Measurements from ENCODE around the gene BZW1.

Gene BZW1

DNA sequence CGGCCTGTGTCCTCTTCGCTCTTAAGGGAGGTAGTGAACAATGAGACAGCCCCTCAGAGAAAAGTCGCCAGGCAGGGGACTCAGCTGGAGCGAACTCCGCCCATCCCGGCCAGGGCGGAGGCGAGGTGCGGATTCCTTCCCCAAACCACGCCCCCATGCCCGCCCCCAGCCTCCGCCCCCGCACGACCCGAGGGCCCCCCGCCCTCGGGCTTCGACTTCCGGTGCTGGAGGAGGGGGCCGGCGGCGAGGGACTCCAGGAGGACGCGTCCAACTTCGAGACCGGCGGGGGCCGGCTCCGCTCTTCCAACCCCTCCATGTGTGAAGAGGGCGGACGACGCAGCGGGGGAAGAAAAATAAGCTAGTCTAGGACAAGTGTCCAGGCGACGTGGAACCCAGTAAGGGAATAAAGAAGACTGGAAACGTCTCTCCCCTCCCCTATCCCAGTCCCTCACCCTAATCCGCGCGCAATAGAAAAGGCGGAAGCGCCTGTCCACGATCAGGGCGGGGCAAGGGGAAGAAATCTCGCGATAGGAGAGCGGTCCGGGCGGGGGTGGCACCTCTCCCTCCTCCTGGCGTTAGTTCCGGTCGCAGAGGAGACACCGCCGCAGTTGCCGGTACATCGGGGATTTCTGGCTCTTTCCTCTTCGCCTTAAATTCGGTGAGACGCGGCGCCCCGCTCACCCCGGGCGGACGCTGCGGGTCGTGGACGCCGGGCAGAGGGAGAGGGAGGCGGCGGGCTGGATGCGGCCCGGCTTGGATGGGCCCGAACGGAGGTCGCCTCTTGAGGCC lies at the start of gene BZW1:
Gene BZW1 (plus strand): TSS at position 578 of the 789 bp plus-strand sequence. CDS start 1,308 bp downstream, outside the sequence.
- DNase-seq (ENCODE audit: low read depth, low spot score) = peak; percentile 92

GRCh38 chr2:200762127-200762526 lies 49.6 kb upstream of the BZW1 start:
- DNase-seq (ENCODE audit: low read depth, low spot score) = no peak

GRCh38 chr2:200763422-200763821 lies 48.3 kb upstream of the BZW1 start:
- DNase-seq (ENCODE audit: low read depth, low spot score) = no peak

DNA sequence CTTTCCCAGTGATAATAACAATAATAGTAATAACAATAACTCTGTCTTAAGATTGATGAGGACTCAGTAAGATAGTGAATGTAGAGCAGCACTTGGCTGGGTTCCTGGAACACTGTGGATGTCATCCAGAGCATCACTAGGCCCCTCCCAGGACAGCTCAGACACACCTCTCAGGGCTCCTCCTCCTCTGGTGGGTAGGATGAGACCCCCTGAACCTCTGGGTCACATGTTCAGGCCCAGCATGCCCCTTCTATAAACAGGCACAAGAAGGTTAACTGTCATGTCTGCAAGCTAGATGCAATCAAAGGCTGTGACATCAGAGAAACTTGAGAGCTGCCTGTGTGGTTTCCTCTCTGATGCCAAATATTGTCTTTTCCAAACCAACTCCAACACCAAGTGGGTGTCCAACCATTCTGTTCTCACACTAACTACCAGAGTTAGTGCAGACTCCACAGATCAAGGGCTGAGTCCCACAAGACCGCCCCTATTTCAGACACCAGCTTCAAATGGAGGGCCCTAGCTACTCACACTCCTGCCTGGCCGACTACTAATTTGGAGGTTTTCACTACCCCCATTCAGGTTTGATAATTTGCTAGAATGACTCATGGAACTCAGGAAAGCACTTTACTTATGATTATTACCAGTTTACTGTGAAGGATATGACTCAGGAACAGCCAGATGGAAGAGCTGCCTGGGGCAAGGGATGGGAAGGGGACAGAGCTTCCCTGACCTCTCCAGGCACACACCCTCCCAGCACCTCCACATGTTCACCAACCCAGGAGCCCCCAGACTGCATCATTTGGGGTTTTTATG lies 46.4 kb upstream of the BZW1 start:
- DNase-seq (ENCODE audit: low read depth, low spot score) = no peak

- DNase-seq (ENCODE audit: low read depth, low spot score) = no peak
Observed at GRCh38 chr2:200765995-200766660, 45.6 kb upstream of the BZW1 start.

DNA sequence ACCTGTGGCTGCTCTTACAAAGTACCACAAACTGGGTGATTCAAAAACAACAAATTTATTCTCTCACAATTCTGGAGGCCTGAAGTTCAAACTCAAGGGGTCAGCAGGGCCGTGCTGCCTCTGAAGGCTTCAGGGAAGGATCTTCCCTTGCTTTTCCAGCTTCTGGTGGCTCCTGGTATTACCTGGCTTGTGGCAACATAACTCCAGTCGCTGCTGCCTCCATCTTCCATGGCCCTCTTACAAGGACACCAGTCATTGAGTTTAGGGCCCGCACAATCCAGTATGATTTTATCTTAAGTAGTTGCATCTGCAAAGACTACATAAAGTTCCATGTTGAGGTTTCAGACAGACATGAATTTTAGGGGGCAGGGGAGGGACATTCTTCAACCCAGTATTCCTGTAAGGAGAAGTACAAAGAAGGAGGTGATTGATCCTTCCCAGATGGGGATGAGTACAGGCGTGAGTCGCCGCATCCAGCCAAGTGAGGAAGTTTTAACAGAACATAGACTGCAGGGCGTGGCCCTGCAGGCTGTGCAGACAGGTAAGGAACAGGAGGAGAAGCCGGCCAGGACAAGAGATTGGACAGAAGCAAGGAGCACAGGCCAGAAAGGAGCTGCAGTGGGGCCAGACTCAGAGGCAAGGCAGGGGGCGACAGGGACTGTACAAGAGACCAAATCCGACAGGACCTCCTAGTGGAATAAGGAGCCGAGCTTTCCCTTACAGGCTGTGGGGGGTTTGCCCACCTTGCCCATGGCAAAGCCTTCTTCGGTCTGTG lies 44.4 kb upstream of the BZW1 start:
- DNase-seq (ENCODE audit: low read depth, low spot score) = no peak

DNA sequence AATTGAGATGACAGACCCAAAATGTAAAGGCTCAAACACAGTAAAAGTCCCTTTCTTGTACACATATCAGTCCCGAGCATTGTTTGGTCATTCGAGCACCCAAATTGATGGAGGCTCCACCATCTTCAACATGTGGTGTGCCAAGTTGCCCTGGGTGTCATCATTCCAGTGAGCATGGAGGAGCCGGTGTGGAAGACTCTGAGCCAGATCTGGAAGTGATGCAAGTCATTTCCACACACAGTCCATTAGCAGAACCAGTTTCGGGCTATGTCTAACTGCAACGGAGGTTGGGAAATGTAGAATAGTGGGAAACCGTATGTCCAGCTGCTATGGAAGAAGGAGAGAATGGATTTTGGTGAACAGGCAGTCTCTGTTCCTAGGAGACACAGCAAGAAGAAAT lies 40.9 kb upstream of the BZW1 start:
- no peak for DNase-seq (ENCODE audit: low read depth, low spot score)

- DNase-seq (ENCODE audit: low read depth, low spot score) = no peak
Observed at GRCh38 chr2:200772620-200773019, 39.1 kb upstream of the BZW1 start.

DNA sequence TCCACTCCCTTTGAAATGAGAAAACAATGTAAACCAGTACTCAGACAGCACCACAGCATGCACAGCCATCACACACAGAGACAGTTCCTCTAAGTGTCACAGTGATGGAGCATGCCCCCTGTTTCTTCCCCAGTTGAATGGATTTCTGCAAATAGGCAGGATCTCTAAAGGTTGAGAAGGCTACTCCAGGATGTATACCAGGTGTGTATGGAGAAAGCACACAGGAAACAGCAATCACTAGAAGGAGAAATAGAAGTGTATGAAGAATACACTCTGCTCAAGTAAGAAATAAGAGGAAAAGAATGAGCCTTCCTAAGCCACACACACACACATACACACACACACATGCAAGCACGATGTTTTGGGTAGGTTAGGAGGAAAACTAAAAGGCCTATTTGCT lies 38.6 kb upstream of the BZW1 start:
- DNase-seq (ENCODE audit: low read depth, low spot score) = no peak

- no peak for DNase-seq (ENCODE audit: low read depth, low spot score)
Observed at GRCh38 chr2:200774920-200775319, 36.8 kb upstream of the BZW1 start.

DNA sequence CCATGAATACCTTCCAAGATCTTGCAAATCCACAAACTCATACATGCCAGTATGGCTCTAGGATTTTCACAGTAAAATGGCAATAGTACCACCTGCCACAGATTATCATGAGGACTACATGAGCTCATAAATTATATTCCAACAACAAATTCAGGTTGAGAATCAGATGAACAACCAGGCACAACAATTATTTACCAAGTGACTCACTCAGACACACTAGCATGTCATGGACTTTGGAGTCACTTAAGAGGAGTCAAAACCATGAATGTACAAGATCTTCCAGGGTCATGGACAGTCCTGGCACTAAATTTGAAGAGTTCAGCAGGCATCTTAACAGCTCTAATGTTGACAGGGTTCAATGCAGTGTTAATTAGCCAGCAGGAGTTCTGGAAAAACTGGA lies 34.4 kb upstream of the BZW1 start:
- DNase-seq (ENCODE audit: low read depth, low spot score) = no peak

GRCh38 chr2:200778038-200778437 lies 33.7 kb upstream of the BZW1 start:
- DNase-seq (ENCODE audit: low read depth, low spot score) = no peak

DNA sequence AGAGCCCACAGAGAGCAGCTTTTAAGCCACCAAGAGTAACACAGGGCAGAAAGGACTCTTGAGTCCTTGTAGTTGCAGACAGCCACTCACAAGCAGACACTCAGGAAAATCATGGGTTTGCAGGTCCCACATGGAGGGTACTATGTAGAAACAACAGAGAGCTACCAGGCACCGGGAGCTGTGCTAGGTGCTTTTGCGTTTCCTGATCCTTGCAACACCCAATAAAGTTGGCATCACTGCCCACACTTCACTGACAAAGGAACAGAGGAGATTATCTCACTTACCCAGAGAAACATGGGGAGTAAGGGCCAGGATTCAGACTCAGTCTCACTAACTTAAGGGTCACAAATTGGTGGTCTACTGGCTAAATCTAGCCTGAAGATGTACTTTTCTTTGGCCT lies 32.5 kb upstream of the BZW1 start:
- no peak for DNase-seq (ENCODE audit: low read depth, low spot score)

DNA sequence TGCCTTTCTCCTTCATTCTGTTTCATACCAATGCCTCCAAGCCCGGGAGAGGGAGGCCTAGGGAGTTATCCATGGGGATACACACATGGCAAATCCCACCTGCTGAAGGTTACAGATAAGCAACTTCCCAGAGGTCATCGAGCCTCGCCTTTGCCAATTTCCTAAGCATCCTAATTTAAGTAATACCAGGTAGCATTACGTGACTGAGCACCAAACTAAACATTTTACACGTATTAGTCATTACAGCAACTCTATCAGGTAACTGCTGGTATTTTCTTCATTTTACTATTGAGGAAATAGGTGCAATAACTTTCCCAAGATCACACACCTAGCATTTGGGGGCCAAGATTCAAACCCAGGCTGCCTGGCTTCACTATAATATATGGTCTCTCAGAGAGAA lies 30.1 kb upstream of the BZW1 start:
- DNase-seq (ENCODE audit: low read depth, low spot score) = no peak

DNA sequence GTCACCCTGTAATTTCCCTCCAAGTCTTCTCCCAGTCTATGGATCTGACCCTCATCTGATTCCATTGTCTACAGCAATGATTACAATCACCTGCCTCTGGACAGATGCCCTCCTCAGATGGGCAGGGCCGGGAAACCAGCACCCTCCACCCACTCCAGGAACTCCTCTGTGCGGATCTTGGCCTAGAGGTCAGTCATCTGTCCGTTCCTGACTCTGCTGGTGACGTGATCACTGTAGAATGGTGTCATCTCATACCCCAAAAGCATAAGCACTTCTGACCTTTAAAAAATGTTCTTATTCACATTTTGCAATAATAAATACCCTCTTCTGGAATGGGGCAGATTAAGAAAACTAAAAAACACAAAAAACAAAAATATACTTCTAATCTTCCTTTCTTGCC lies 29.5 kb upstream of the BZW1 start:
- DNase-seq (ENCODE audit: low read depth, low spot score) = no peak

DNA sequence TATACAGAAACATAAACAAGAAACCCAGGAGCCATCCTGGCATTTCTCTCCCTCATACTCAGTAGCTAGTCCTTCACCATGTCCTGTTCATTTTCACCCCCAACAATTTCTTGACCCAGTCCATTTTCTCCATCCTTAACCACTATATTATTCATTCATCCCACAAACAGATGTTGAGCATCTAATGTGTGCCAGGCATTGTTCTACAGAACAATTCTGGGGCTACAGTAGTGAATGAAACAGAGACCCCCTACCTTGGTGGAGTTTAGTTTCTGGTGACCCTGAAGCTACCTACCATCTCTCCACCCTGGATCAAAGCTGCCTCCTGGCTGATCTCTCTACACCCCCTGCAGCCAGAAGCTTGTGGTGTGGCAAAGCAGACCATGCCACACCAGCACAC lies 27.5 kb upstream of the BZW1 start:
- DNase-seq (ENCODE audit: low read depth, low spot score) = no peak

DNA sequence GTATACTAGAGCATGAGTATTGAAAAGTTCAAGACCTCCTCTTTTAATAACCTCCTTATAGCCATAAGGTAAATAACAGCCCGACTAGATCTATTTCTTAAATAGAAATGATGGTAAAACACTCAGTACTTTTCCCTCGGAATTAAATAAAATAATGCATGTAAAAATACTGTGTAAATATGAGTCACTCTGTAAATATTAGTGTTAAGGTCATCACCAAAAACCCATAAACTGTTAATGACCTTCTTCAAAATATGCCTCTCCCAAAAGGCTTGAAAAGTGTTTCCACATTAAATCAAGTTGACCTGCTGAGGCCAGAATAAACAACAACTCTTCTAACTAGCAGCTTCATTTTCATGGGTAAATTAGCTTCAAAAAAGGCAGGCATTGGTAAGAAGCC lies 25.3 kb upstream of the BZW1 start:
- no peak for DNase-seq (ENCODE audit: low read depth, low spot score)

- DNase-seq (ENCODE audit: low read depth, low spot score) = no peak
Observed at GRCh38 chr2:200786826-200787225, 24.9 kb upstream of the BZW1 start.

GRCh38 chr2:200787351-200788120 lies 24.2 kb upstream of the BZW1 start:
- no peak for DNase-seq (ENCODE audit: low read depth, low spot score)

- DNase-seq (ENCODE audit: low read depth, low spot score) = no peak
Observed at GRCh38 chr2:200788121-200788718, 23.5 kb upstream of the BZW1 start.

DNA sequence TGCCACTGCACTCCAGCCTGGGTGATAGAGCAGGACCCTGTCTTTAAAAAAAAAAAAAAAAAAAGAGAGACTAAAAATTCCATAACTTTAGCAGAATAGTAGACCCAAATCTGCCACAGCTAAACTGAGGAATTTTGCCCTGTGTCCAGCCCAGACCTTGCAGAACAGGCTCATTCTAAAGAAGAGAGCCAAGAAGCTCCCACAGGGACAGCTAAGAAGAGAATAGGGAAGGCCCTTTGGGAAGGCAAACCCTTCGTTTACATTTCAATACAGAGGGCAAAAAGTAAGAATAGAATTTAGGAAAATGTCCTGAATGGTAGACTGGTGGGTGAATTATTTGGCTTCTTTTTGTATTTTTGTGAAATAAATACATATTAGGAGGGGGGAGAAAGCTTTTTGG lies 21.5 kb upstream of the BZW1 start:
- no peak for DNase-seq (ENCODE audit: low read depth, low spot score)
